Thymus (tissue), 11 donors: Measurements from ENCODE around the gene RHOB. TPM values are rescaled to one million over a fixed set of nuclear protein-coding genes. Genes with fewer than 3 reads are reported as not detected.

Experiments
- DNase-seq, 9 donors: peaks; one replicate each; pipeline ENCODE4 v3.0.0-alpha.2; 2013; ENCODE audit warnings: low spot score in 9 of 9, low read depth in 6 of 9, missing footprints in 1 of 9
- H3K27ac ChIP-seq, 2 donors: one replicate each; pipeline ENCODE4 v1.5.1; 2013; ENCODE audit warnings: control low read depth in 1 of 2, low read depth in 1 of 2, low read length in 1 of 2, mild to moderate bottlenecking in 1 of 2, moderate library complexity in 1 of 2
- H3K27me3 ChIP-seq, 2 donors: one replicate each; pipeline ENCODE4 v1.5.1; 2013; ENCODE audit warnings: low read length in 1 of 2; ENCODE audit not compliant: control insufficient read depth in 2 of 2, insufficient read depth in 1 of 2
- H3K36me3 ChIP-seq, 2 donors: one replicate each; pipeline ENCODE4 v1.5.1; 2013; ENCODE audit warnings: low read length in 1 of 2, mild to moderate bottlenecking in 1 of 2, moderate library complexity in 1 of 2; ENCODE audit not compliant: control insufficient read depth in 2 of 2, insufficient read depth in 2 of 2
- H3K4me1 ChIP-seq, 2 donors: one replicate each; pipeline ENCODE4 v1.5.1; 2013; ENCODE audit warnings: low read length in 2 of 2; ENCODE audit not compliant: control insufficient read depth in 2 of 2, insufficient read depth in 2 of 2
- H3K4me3 ChIP-seq, 2 donors: one replicate each; pipeline ENCODE4 v1.5.1; 2013; ENCODE audit warnings: low read length in 2 of 2, control low read depth in 1 of 2, mild to moderate bottlenecking in 1 of 2
- H3K9me3 ChIP-seq, 2 donors: one replicate each; pipeline ENCODE4 v1.5.1; 2013; ENCODE audit warnings: low read length in 1 of 2, mild to moderate bottlenecking in 1 of 2; ENCODE audit not compliant: control insufficient read depth in 2 of 2, insufficient read depth in 1 of 2
- WGBS: extraction: QIAGEN DNeasy Blood & Tissue Kit; methylation state at CpG from one replicate; pipeline ENCODE4 v1.1.7; 2013; 5-methylcytosine and 5-hydroxymethylcytosine counted together
- polyA plus RNA-seq: library from polyadenylated mRNA; stranded (reverse); fragments of 200-250 nt; gene quantifications from one replicate; pipeline ENCODE4 v1.2.3, GENCODE V29; 2013
- total RNA-seq: library from RNA; stranded (reverse); fragments of 120-200 nt; gene quantifications from one replicate; pipeline ENCODE4 v1.2.4, GENCODE V29; 2013
- donor health status: healthy.

The RHOB gene
- total and polyA plus RNA-seq, 2 donors = 59.0 to 281 TPM

DNA sequence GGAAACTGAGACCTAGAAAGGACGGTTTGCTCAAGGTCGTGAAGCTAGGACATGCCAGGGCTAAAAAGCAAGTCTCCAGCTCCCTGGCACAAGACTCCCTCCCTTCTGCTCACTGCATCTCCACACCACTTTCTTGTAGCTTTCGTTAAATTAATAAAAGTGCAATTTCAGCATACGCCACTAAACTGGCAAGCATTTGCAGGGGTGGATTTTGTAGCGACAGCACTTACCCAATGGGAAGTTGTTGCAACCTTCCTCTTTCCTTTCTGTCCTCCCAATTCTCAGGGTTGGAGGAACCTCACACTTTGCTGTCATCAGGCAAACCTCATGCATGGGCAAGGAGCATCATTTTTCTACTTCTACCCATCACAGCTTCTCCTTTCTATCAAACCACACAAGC lies 7.4 kb upstream of the RHOB start:
- Histone ChIP-seq H3K4me1 (no peaks in the 10 kb centered on the region), H3K9me3 (no peaks in the 10 kb centered on the region), H3K27ac (no peak overlapping the region), H3K27me3 (peaks cover under 1 to 17% of the 10 kb centered on the region in 2 donors), H3K4me3 (no peak overlapping the region), H3K36me3 (no peaks in the 10 kb centered on the region)
- 48% methylated on average over 5 of the region's 5 CpGs for WGBS
- DNase-seq = peak in 1 of 9 donors; percentile 28

DNA sequence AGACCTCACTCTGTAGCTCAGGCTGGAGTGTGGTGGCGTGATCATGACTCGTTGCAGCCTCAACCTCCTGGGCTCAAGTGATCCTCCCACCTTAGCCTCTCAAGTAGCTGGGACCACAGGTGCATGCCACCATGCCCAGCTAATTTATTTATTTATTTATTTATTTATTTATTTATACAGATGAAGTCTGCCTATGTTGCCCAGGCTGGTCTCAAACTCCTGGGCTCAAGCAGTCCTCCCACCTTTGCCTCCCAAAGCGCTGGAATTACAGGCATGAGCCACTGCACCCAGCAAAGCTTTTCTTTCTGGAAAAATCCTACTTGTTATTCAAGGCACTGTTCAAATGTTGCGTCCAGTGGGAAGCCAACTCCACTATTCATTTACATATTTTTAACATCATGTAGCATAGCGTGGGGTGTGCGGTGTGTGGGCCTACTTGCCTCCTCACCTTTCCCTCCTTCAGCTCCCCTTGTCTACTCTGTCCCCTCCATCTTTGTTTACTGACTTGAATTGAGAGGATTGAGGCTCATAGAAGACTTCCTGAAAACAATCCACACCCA lies 6.8 kb upstream of the RHOB start:
- Histone ChIP-seq H3K4me1 (no peaks in the 10 kb centered on the region), H3K36me3 (no peaks in the 10 kb centered on the region), H3K27ac (peak overlapping the region in 1 of 2 donors; percentile 40), H3K4me3 (no peak overlapping the region), H3K27me3 (peaks cover 7 to 22% of the 10 kb centered on the region in 2 donors), H3K9me3 (no peaks in the 10 kb centered on the region)
- no peak for DNase-seq
- 97% methylated on average over 6 of the region's 6 CpGs for WGBS

DNA sequence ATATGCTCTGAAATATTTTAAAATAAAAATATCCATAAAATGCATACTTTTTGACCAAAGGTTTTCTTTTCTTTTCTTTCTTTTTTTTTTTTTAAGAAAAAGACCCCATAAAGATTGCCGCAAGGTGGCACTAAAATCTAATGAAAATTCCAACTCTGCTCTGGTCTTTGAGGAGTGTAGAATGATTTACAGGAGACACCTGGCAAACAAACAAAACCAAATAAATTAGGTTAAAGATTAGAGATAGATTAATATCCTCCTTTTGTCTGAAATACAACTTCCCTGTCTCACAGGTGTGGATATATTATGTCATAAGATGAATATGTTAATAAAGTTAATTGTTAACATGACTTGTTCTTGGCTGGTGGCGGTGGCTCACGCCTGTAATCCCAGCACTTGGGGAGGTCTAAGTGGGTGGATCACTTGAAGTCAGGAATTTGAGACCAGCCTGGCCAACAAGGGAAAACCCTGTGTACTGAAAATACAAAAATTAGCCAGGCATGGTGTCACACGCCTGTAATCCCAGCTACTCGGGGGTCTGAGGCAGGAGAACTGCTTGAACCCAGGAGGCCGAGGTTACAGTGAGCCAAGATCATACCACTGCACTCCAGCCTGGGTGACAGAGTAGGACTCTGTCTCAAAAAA lies 3.5 kb upstream of the RHOB start:
- Histone ChIP-seq H3K4me3 (no peak overlapping the region), H3K27ac (peak overlapping the region in 1 of 2 donors; percentile 8), H3K27me3 (peaks cover 32 to 51% of the 10 kb centered on the region in 2 donors), H3K36me3 (peaks cover 0 to 4% of the 10 kb centered on the region in 2 donors), H3K9me3 (peaks cover 0 to 4% of the 10 kb centered on the region in 2 donors), H3K4me1 (peaks cover 4 to 10% of the 10 kb centered on the region in 2 donors)
- DNase-seq = peak in 5 of 9 donors; percentile 22 to 59 (median 37)
- WGBS = 80% methylated on average over 6 of the region's 6 CpGs

DNA sequence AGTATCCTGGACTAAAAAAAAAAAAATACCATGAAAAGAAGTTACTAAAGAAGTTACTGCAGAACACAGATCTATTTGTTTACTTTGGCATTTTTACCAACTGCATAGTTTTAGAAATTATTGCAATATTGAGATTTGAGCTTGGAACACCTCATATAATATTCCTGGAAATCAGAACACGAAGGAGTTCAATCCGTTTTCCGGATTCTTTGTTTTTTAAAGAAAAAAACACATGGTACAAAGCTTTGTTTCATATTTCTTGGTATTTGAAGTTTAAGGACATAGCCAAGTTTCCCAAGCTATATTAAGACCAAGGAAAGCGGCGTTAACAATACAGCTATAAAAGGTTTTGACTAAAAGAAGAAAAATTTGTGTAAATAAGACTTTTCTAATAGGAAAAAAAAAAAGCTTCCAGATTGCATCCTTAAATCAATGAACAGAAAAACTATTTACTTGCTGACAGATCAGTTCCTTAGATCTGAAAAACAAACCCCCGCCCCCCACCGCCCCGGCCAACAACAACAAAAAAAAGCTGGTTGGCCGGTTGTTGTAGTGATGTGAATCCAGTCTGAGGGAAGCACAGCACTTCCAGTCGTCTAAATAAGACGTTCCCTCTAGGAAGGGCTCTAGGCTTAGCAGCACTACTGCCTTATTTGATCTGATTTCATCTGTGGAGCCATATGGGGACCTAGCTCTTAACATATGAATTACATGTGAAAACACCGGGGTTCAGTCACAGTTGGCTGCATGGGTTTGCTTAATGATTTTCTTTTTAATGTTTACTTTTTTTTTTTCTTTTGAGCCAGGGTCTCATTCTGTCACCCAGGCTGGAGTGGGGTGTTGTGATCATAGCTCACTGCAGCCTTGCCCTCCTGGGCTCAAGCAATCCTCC lies 2.5 kb upstream of the RHOB start:
- Histone ChIP-seq H3K27ac (no peak overlapping the region), H3K27me3 (peaks cover 38 to 55% of the 10 kb centered on the region in 2 donors), H3K4me3 (no peak overlapping the region), H3K36me3 (peaks cover 0 to 4% of the 10 kb centered on the region in 2 donors), H3K9me3 (peaks cover 0 to 4% of the 10 kb centered on the region in 2 donors), H3K4me1 (peaks cover 4 to 10% of the 10 kb centered on the region in 2 donors)
- DNase-seq = no peak
- 65% methylated on average over 12 of the region's 12 CpGs for WGBS

- peaks cover 4 to 10% of the 10 kb centered on the region in 2 donors for H3K4me1 ChIP-seq
- no peak overlapping the region for H3K27ac ChIP-seq
- H3K4me3 ChIP-seq = no peak overlapping the region
- H3K27me3 ChIP-seq = peaks cover 47 to 63% of the 10 kb centered on the region in 2 donors
- no peak for DNase-seq
- 57% methylated on average over 24 of the region's 24 CpGs for WGBS
- H3K36me3 ChIP-seq = peaks cover 0 to 4% of the 10 kb centered on the region in 2 donors
- peaks cover 0 to 4% of the 10 kb centered on the region in 2 donors for H3K9me3 ChIP-seq
These were observed 1.6 kb upstream of the RHOB start for GRCh38 chr2:20444993-20445910.

DNA sequence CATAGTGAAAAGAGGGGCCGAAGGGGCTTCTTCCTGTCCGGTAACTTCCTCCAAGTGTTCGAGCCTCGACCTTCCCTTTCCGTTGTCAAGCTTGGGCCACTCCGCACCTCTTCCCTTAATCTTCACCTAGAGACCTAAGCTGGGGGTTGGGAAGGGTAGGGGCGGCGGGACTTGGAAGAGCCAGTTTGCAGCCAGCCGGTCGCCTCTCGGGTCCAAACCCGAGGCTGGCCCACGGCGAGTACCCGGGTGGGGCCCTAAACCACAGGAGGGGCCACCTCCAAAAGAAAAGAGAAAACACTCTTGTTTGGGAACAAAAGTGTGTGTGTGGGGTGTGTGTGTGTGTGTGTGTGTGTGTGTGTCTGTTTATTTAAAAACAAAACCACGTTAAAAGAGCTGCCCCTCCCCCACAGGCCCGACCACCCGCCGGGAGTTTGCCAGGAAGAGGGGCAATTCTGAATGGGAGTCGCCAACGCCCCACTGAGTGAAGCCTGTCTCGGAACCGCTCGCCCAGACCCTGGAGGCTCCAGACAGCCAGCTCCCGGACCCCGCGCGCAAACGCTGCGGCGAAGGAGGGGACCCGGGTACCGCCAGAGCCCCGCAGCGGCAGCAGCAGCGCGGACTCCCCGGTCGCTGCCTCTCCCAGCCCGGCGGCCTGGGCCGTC lies 488 bp upstream of the RHOB start:
- WGBS = 3% methylated on average over 42 of the region's 42 CpGs
- H3K36me3 ChIP-seq = peaks cover 0 to 4% of the 10 kb centered on the region in 2 donors
- peaks cover 48 to 70% of the 10 kb centered on the region in 2 donors for H3K27me3 ChIP-seq
- peak overlapping the region in 1 of 2 donors; percentile 76 for H3K27ac ChIP-seq
- peaks cover 4 to 10% of the 10 kb centered on the region in 2 donors for H3K4me1 ChIP-seq
- peak in 1 of 9 donors; percentile 19 for DNase-seq
- H3K9me3 ChIP-seq = peaks cover 0 to 4% of the 10 kb centered on the region in 2 donors
- H3K4me3 ChIP-seq = peak overlapping the region; percentile 42 to 57

GRCh38 chr2:20447437-20448245 lies 767 bp downstream of the RHOB start:
- H3K9me3 ChIP-seq = peaks cover 0 to 4% of the 10 kb centered on the region in 2 donors
- peaks cover 48 to 74% of the 10 kb centered on the region in 2 donors for H3K27me3 ChIP-seq
- peak in 3 of 9 donors; percentile 18 to 37 (median 31) for DNase-seq
- H3K36me3 ChIP-seq = peaks cover 0 to 4% of the 10 kb centered on the region in 2 donors
- peaks cover 4 to 10% of the 10 kb centered on the region in 2 donors for H3K4me1 ChIP-seq
- H3K27ac ChIP-seq = peak overlapping the region; percentile 26 to 88
- H3K4me3 ChIP-seq = peak overlapping the region; percentile 41 to 57
- WGBS = 9% methylated on average over 78 of the region's 78 CpGs
